ENCODE measurements around the gene TRIML1. TPM values are rescaled to one million over a fixed set of nuclear protein-coding genes. Genes with fewer than 3 reads are reported as not detected.

Gene TRIML1
- total and polyA plus RNA-seq, 2 of the 13 experiments (the other 11 are each of a cell fraction or from before 2014, with no cell fraction given), result not detected

GRCh38 chr4:188110741-188111471, 28.3 kb upstream of the TRIML1 start:
- Histone ChIP-seq H3K27ac (ENCODE audit: extremely low read length, insufficient read depth, low read length) (no peak overlapping the region), H3K9ac (ENCODE audit: insufficient read depth, low read depth, low read length) (no peak overlapping the region), H3K9me3 (ENCODE audit: low read length) (no peaks in the 10 kb centered on the region), H2AFZ (ENCODE audit: low read length) (no peak overlapping the region), H3K79me2 (ENCODE audit: insufficient read depth, low read length) (no peaks in the 10 kb centered on the region), H3K27me3 (ENCODE audit: control insufficient read depth in 1 of 2, insufficient read depth in 2 of 2, low read length in 2 of 2) (no peaks in the 10 kb centered on the region; a peak in 1 of 5 replicates), H3K4me1 (ENCODE audit: insufficient read depth, low read length) (no peaks in the 10 kb centered on the region), H3K36me3 (replicated peaks in 1 of 2; ENCODE audit: control insufficient read depth in 1 of 2, insufficient read depth in 2 of 2, low read length in 2 of 2) (no peaks in the 10 kb centered on the region), H4K20me1 (ENCODE audit: insufficient read depth, low read length) (no peaks in the 10 kb centered on the region), H3K4me3 (replicated peaks in 1 of 3; ENCODE audit: insufficient read depth in 1 of 3, low read depth in 2 of 3, low read length in 3 of 3) (no peak overlapping the region), H3K4me2 (ENCODE audit: low read depth, low read length) (no peak overlapping the region)
- ChIA-PET POLR2A (no interaction called here), CTCF (ENCODE audit: low intra/inter-chr PET ratio, low total read pairs) (no interaction called here)
- WGBS (ENCODE audit: low lambda C conversion rate), result 7% methylated on average over 7 of the region's 7 CpGs
- DNase-seq (ENCODE audit: low spot score) (no peak), FAIRE-seq (no peak), ATAC-seq (no peak)
- in situ Hi-C loops (cut with HindIII; ENCODE audit: extremely low pct_ligation_motif_present, low pct_unique_long_range_greater_than_20kb) (no loop called here), intact Hi-C loops (cut with micrococcal nuclease; ENCODE audit: unreplicated experiment) (no loop called here)
- TF ChIP-seq ATAD3A (CRISPR knock-in tag; IDR thresholded peaks at IDR 0.05) (no peak), TEAD3 (CRISPR knock-in tag; optimal IDR thresholded peaks at IDR 0.05; ENCODE audit: borderline replicate concordance) (no peak), ZSCAN12 (CRISPR knock-in tag; IDR thresholded peaks at IDR 0.05) (no peak), SALL1 (CRISPR knock-in tag; IDR thresholded peaks at IDR 0.05) (no peak), ZNF33A (CRISPR knock-in tag; IDR thresholded peaks at IDR 0.05; ENCODE audit: borderline replicate concordance) (no peak), MXD3 (CRISPR knock-in tag; IDR thresholded peaks at IDR 0.05) (no peak), ZNF207 (IDR thresholded peaks at IDR 0.05; ENCODE audit: borderline replicate concordance) (no peak), ZNF414 (CRISPR knock-in tag; IDR thresholded peaks at IDR 0.05) (no peak), HMG20B (CRISPR knock-in tag; conservative IDR thresholded peaks at IDR 0.05) (no peak), RFXAP (CRISPR knock-in tag; IDR thresholded peaks at IDR 0.05; ENCODE audit: borderline replicate concordance) (no peak), ZNF280B (CRISPR knock-in tag; IDR thresholded peaks at IDR 0.05; ENCODE audit: borderline replicate concordance) (no peak), ZNF800 (CRISPR knock-in tag; IDR thresholded peaks at IDR 0.05) (no peak), ZNF577 (CRISPR knock-in tag; IDR thresholded peaks at IDR 0.05; ENCODE audit: borderline replicate concordance, low read depth) (no peak)
- no TSS peak for BruUV-seq (replicated peaks)

Data from HepG2 (cell line).